SK-N-SH treated with all-trans-retinoic acid at 6 μM for 48 hours (cell line): ENCODE data around the gene ZNF541.

Source experiments
- BACH2 ChIP-seq: fragments of 250-450 bp; sonication (Bioruptor Pico); IDR thresholded peaks from 2 replicates; pipeline ENCODE4 v1.9.0; 2021; ENCODE audit warnings: mild to moderate bottlenecking, borderline replicate concordance
- CREB5 ChIP-seq: fragments of 250-450 bp; sonication (Bioruptor Pico); IDR thresholded peaks from 2 replicates; pipeline ENCODE4 v1.5.1; 2020; ENCODE audit warnings: low read depth, mild to moderate bottlenecking, moderate library complexity
- ISL1 ChIP-seq: fragments of 250-450 bp; sonication (Bioruptor Pico); IDR thresholded peaks from 2 replicates; pipeline ENCODE4 v2.1.2; 2022; ENCODE audit warnings: mild to moderate bottlenecking, moderate library complexity
- PATZ1 ChIP-seq: fragments of 250-450 bp; sonication (Bioruptor Pico); IDR thresholded peaks from 2 replicates; pipeline ENCODE4 v1.8.0; 2020; ENCODE audit warnings: mild to moderate bottlenecking, moderate library complexity, borderline replicate concordance
- RARB ChIP-seq: fragments of 250-450 bp; sonication (Bioruptor Pico); IDR thresholded peaks from 2 replicates; pipeline ENCODE4 v1.8.0; 2021; ENCODE audit warnings: mild to moderate bottlenecking, moderate library complexity
- TCF4 ChIP-seq: fragments of 250-450 bp; sonication (Bioruptor Pico); IDR thresholded peaks from 2 replicates; pipeline ENCODE4 v1.8.0; 2021; ENCODE audit warnings: mild to moderate bottlenecking, moderate library complexity, borderline replicate concordance
- TSHZ2 ChIP-seq: fragments of 250-450 bp; sonication (Bioruptor Pico); IDR thresholded peaks from 2 replicates; pipeline ENCODE4 v1.5.0; 2020; ENCODE audit warnings: mild to moderate bottlenecking, moderate library complexity
- ZFP3 ChIP-seq: fragments of 250-450 bp; sonication (Bioruptor Pico); IDR thresholded peaks from 2 replicates; pipeline ENCODE4 v1.5.0; 2020; ENCODE audit warnings: mild to moderate bottlenecking, moderate library complexity
- ZFP30 ChIP-seq: fragments of 450-650 bp; formaldehyde crosslinking; IDR thresholded peaks from 2 replicates; pipeline ENCODE4 v1.5.0; 2022; ENCODE audit warnings: mild to moderate bottlenecking, moderate library complexity

GRCh38 chr19:47529018-47529742, 43.8 kb downstream of the ZNF541 start:
- TF ChIP-seq ZFP30 (CRISPR knock-in tag) (no peak), CREB5 (CRISPR knock-in tag) (no peak), PATZ1 (CRISPR knock-in tag) (no peak), RARB (CRISPR knock-in tag) (no peak), ISL1 (CRISPR knock-in tag) (no peak), TSHZ2 (CRISPR knock-in tag) (no peak), BACH2 (no peak), ZFP3 (CRISPR knock-in tag) (no peak), TCF4 (CRISPR knock-in tag) (no peak)
